ENCODE results near the gene FGF11.

DNA sequence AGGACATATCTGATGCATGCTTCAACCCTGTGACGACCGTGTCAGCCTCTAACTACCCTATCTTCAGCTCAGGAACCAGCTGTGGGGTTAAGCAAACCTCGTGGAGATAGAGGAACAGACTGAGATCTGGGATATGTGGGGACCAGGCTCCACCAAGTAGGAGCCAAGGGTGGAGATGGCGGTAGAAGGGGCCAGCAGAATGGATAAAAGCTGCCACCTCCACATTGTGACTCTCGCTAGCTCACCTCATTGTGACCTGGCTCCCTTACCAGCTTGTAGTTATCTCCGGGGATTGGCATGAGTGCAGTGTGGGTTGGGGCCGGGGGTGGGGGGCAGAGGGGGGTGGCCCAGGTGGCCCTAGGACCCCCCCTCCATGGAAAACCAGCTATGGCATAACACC, 14.0 kb upstream of the FGF11 start, which contains the start of gene SPEM2:
- TF ChIP-seq, protein P1, sequence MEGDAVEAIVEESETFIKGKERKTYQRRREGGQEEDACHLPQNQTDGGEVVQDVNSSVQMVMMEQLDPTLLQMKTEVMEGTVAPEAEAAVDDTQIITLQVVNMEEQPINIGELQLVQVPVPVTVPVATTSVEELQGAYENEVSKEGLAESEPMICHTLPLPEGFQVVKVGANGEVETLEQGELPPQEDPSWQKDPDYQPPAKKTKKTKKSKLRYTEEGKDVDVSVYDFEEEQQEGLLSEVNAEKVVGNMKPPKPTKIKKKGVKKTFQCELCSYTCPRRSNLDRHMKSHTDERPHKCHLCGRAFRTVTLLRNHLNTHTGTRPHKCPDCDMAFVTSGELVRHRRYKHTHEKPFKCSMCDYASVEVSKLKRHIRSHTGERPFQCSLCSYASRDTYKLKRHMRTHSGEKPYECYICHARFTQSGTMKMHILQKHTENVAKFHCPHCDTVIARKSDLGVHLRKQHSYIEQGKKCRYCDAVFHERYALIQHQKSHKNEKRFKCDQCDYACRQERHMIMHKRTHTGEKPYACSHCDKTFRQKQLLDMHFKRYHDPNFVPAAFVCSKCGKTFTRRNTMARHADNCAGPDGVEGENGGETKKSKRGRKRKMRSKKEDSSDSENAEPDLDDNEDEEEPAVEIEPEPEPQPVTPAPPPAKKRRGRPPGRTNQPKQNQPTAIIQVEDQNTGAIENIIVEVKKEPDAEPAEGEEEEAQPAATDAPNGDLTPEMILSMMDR (IDR thresholded peaks at IDR 0.05 in 4 of 5, conservative IDR thresholded peaks at IDR 0.05 in 1 of 5) = no peak
- TF ChIP-seq POLR2A (IDR thresholded peaks at IDR 0.05) = no peak

Measured in gastrocnemius medialis (tissue), 4 donors.